ENCODE measurements around the gene UGT2A1.

The UGT2A1 gene

GRCh38 chr4:69589884-69590283 is 63.2 kb downstream of the UGT2A1 start:
- H3K27me3 ChIP-seq (ENCODE audit: insufficient read depth, low read length): no peaks in the 10 kb centered on the region
- WGBS: 48% methylated on average over 1 of the region's 1 CpG
- H3K27ac ChIP-seq (ENCODE audit: low read depth, low read length): no peak overlapping the region
- no peak overlapping the region for H3K9ac ChIP-seq (ENCODE audit: low read depth, low read length)
- no peak overlapping the region for H3K4me3 ChIP-seq (ENCODE audit: low read length)
- H3K36me3 ChIP-seq (ENCODE audit: insufficient read depth, low read length): no peaks in the 10 kb centered on the region
- no peaks in the 10 kb centered on the region for H3K9me3 ChIP-seq (ENCODE audit: insufficient read depth, low read depth, low read length)
- H3K4me1 ChIP-seq (ENCODE audit: insufficient read depth, low read length): no peaks in the 10 kb centered on the region

DNA sequence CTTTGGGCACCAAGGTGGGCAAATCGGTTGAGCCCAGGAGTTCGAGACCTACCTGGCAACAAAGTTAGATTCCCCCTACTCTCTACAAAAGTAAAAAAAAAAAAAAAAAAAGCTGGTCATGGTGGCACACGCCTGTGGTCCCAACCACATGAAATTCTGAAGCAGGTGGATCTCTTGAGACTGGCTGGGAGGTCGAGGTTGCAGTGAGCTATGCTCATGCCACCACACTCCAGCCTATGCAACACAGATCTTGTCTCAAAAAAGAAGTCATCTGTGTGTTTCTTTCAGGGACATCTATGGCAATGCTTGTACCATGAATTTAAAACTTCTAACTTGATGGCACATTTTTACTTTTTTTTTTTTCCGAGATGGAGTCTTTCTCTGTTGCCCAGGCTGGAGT is 68.9 kb downstream of the UGT2A1 start:
- H3K27ac ChIP-seq (ENCODE audit: low read depth, low read length): no peak overlapping the region
- WGBS: 78% methylated on average over 5 of the region's 5 CpGs
- no peaks in the 10 kb centered on the region for H3K27me3 ChIP-seq (ENCODE audit: insufficient read depth, low read length)
- H3K4me3 ChIP-seq (ENCODE audit: low read length): no peak overlapping the region
- H3K36me3 ChIP-seq (ENCODE audit: insufficient read depth, low read length): no peaks in the 10 kb centered on the region
- no peak overlapping the region for H3K9ac ChIP-seq (ENCODE audit: low read depth, low read length)
- H3K4me1 ChIP-seq (ENCODE audit: insufficient read depth, low read length): no peaks in the 10 kb centered on the region
- H3K9me3 ChIP-seq (ENCODE audit: insufficient read depth, low read depth, low read length): no peaks in the 10 kb centered on the region

GRCh38 chr4:69583543-69583942 is 69.5 kb downstream of the UGT2A1 start:
- Histone ChIP-seq H3K36me3 (ENCODE audit: insufficient read depth, low read length) (no peaks in the 10 kb centered on the region), H3K4me3 (ENCODE audit: low read length) (no peak overlapping the region), H3K27me3 (ENCODE audit: insufficient read depth, low read length) (no peaks in the 10 kb centered on the region), H3K9me3 (ENCODE audit: insufficient read depth, low read depth, low read length) (no peaks in the 10 kb centered on the region), H3K27ac (ENCODE audit: low read depth, low read length) (no peak overlapping the region), H3K9ac (ENCODE audit: low read depth, low read length) (no peak overlapping the region), H3K4me1 (ENCODE audit: insufficient read depth, low read length) (no peaks in the 10 kb centered on the region)
- WGBS: 100% methylated on average over 1 of the region's 2 CpGs

DNA sequence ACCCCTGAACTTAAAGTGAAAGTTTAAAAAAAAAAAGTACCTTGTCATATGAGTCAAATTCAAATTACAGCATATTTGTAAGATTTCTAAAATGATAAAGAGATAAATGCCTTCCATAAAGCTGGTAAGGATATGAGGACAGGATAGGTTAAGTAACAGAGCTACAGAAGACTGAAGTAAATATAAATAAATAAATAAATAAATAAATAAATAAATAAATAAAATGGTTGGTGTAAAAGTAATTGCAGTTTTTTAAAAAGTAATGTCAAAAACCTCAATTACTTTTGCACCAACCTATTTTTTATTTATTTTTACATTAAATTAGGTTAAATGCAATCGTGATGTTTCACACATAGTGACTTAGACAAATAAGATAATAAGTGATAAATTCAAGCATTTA is 75.8 kb downstream of the UGT2A1 start:
- 80% methylated on average over 1 of the region's 1 CpG for WGBS
- H3K9ac ChIP-seq (ENCODE audit: low read depth, low read length): no peak overlapping the region
- H3K27me3 ChIP-seq (ENCODE audit: insufficient read depth, low read length): no peaks in the 10 kb centered on the region
- no peaks in the 10 kb centered on the region for H3K4me1 ChIP-seq (ENCODE audit: insufficient read depth, low read length)
- no peaks in the 10 kb centered on the region for H3K9me3 ChIP-seq (ENCODE audit: insufficient read depth, low read depth, low read length)
- no peak overlapping the region for H3K27ac ChIP-seq (ENCODE audit: low read depth, low read length)
- no peaks in the 10 kb centered on the region for H3K36me3 ChIP-seq (ENCODE audit: insufficient read depth, low read length)
- H3K4me3 ChIP-seq (ENCODE audit: low read length): no peak overlapping the region

GRCh38 chr4:69576251-69576877 is 76.7 kb downstream of the UGT2A1 start:
- no peaks in the 10 kb centered on the region for H3K36me3 ChIP-seq (ENCODE audit: insufficient read depth, low read length)
- no peaks in the 10 kb centered on the region for H3K9me3 ChIP-seq (ENCODE audit: insufficient read depth, low read depth, low read length)
- no peaks in the 10 kb centered on the region for H3K27me3 ChIP-seq (ENCODE audit: insufficient read depth, low read length)
- no peaks in the 10 kb centered on the region for H3K4me1 ChIP-seq (ENCODE audit: insufficient read depth, low read length)
- H3K9ac ChIP-seq (ENCODE audit: low read depth, low read length): no peak overlapping the region
- no peak overlapping the region for H3K4me3 ChIP-seq (ENCODE audit: low read length)
- 94% methylated on average over 24 of the region's 24 CpGs for WGBS
- no peak overlapping the region for H3K27ac ChIP-seq (ENCODE audit: low read depth, low read length)

DNA sequence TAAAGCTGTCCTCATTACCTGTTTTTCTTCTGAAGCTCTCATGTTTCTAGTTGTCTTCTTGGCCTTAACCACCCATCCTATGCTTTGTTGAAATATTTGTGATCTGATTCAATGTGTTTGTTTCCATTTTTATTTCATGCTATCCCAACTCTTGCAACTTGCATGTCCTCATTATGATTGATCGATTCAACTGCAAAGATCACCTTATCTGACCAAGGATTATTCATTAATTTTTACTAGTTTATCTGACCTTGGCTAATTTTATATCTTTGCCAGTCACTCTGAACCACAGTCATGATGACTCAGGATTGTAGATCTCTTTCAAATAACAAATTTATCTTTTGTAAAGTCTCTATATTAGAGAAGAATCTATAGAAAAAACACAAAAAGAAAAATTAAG is 84.3 kb downstream of the UGT2A1 start:
- Histone ChIP-seq H3K27ac (ENCODE audit: low read depth, low read length) (no peak overlapping the region), H3K27me3 (ENCODE audit: insufficient read depth, low read length) (no peaks in the 10 kb centered on the region), H3K4me3 (ENCODE audit: low read length) (no peak overlapping the region), H3K9me3 (ENCODE audit: insufficient read depth, low read depth, low read length) (no peaks in the 10 kb centered on the region), H3K4me1 (ENCODE audit: insufficient read depth, low read length) (no peaks in the 10 kb centered on the region), H3K9ac (ENCODE audit: low read depth, low read length) (no peak overlapping the region), H3K36me3 (ENCODE audit: insufficient read depth, low read length) (no peaks in the 10 kb centered on the region)
- WGBS: 100% methylated on average over 1 of the region's 1 CpG

DNA sequence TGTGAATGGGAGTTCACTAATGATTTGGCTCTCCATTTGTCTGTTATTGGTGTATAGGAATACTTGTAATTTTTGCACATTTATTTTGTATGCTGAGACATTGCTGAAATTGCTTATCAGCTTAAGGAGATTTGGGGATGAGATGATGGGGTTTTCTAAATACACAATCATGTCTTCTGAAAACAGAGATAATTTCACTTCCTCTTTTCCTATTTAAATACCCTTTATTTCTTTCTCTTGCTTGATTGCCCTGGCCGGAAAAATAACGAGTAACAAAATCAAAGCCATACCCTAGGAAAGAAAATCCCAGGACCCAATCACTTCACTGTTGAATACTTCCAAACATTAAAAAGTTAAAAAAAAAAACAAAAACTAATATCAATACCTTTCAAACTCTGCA is 89.6 kb downstream of the UGT2A1 start:
- H3K27ac ChIP-seq (ENCODE audit: low read depth, low read length): no peak overlapping the region
- H3K9me3 ChIP-seq (ENCODE audit: insufficient read depth, low read depth, low read length): no peaks in the 10 kb centered on the region
- no peaks in the 10 kb centered on the region for H3K36me3 ChIP-seq (ENCODE audit: insufficient read depth, low read length)
- H3K27me3 ChIP-seq (ENCODE audit: insufficient read depth, low read length): no peaks in the 10 kb centered on the region
- 75% methylated on average over 2 of the region's 2 CpGs for WGBS
- H3K4me1 ChIP-seq (ENCODE audit: insufficient read depth, low read length): no peaks in the 10 kb centered on the region
- no peak overlapping the region for H3K4me3 ChIP-seq (ENCODE audit: low read length)
- H3K9ac ChIP-seq (ENCODE audit: low read depth, low read length): no peak overlapping the region

DNA sequence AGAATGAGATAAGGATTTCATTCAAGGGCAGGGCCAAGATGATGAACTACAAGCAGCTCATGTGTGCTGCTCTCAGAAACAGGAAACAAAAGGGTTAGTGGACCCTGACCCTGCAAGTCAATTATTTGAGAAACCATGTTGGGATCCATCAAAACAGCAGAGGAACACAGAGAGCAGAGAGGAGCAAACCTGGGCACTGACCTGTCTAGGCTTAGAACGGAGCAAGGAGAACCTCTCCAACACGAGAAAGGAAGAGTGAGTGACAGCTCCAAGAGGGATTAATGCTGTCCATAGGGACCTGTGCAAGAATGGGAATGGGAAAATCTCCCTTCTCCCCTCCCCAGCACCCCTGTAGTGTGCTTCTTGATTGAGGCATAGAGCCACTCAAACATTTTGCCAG is 103.4 kb downstream of the UGT2A1 start:
- Histone ChIP-seq H3K4me3 (ENCODE audit: low read length) (no peak overlapping the region), H3K27me3 (ENCODE audit: insufficient read depth, low read length) (no peaks in the 10 kb centered on the region), H3K9ac (ENCODE audit: low read depth, low read length) (no peak overlapping the region), H3K9me3 (ENCODE audit: insufficient read depth, low read depth, low read length) (no peaks in the 10 kb centered on the region), H3K4me1 (ENCODE audit: insufficient read depth, low read length) (no peaks in the 10 kb centered on the region), H3K36me3 (ENCODE audit: insufficient read depth, low read length) (no peaks in the 10 kb centered on the region), H3K27ac (ENCODE audit: low read depth, low read length) (no peak overlapping the region)
- 92% methylated on average over 2 of the region's 2 CpGs for WGBS

DNA sequence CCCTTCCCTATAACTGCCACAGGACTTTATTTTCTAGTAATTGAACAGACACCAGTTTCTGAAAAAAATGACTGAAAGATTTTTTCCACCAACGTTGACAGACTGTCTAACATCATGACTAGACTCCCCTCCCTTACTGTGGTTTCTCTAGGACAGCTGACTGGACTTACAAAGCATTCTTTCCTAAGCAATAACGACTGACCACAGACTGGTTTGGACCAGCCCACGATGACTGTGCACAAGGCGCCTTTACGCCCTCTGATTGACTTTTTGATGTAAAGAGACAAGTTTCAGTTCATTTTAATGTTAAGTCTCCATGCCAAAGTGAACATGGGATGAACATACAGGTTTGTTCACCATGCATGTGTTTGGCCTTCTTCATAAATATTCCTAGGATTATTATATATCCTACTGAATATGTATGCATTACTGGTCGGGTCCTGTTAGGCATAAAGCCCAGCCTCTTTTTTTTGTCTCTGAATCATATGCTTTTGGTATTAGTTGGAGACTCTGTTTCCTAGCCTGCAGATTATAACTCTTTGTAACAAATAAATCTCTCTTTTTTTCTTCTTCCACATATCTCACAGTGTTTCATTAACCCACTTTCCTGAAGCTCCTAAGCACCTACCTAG is 106.8 kb downstream of the UGT2A1 start:
- H3K36me3 ChIP-seq (ENCODE audit: insufficient read depth, low read length): no peaks in the 10 kb centered on the region
- H3K9ac ChIP-seq (ENCODE audit: low read depth, low read length): no peak overlapping the region
- no peak overlapping the region for H3K27ac ChIP-seq (ENCODE audit: low read depth, low read length)
- H3K27me3 ChIP-seq (ENCODE audit: insufficient read depth, low read length): no peaks in the 10 kb centered on the region
- WGBS: 84% methylated on average over 6 of the region's 6 CpGs
- no peaks in the 10 kb centered on the region for H3K4me1 ChIP-seq (ENCODE audit: insufficient read depth, low read length)
- no peaks in the 10 kb centered on the region for H3K9me3 ChIP-seq (ENCODE audit: insufficient read depth, low read depth, low read length)
- no peak overlapping the region for H3K4me3 ChIP-seq (ENCODE audit: low read length)
